ENCODE results near the gene RAD51B.

The RAD51B gene

GRCh38 chr14:67883717-67884116, 64.1 kb downstream of the RAD51B start:
- H3K9ac ChIP-seq (ENCODE audit: low read length) = no peak overlapping the region
- H2AFZ ChIP-seq (ENCODE audit: low read length) = no peak overlapping the region
- H3K4me2 ChIP-seq (ENCODE audit: low read depth, low read length) = no peak overlapping the region
- no peaks in the 10 kb centered on the region for H3K36me3 ChIP-seq (replicated peaks; ENCODE audit: insufficient read depth, low read length)
- peaks cover 8% of the 10 kb centered on the region for H3F3A ChIP-seq (ENCODE audit: insufficient read depth, low read length)
- no peaks in the 10 kb centered on the region for H3K27me3 ChIP-seq (replicated peaks; ENCODE audit: insufficient read depth, low read length)
- peak; percentile 12 for DNase-seq
- no peaks in the 10 kb centered on the region for H4K20me1 ChIP-seq (ENCODE audit: insufficient read depth, low read length)
- H3K27ac ChIP-seq (ENCODE audit: low read length) = no peak overlapping the region
- TF ChIP-seq EZH2 (optimal IDR thresholded peaks at IDR 0.05; ENCODE audit: low read depth, low read length) = no peak
- no peak for TF ChIP-seq EZH2phosphoT487 (IDR thresholded peaks at IDR 0.05; ENCODE audit: low read length)
- TF ChIP-seq CTCF (IDR thresholded peaks at IDR 0.05; ENCODE audit: low read length) = peak; percentile 7; the same call in 1 of the 2 replicates
- peaks cover 13% of the 10 kb centered on the region for H3K4me1 ChIP-seq (ENCODE audit: low read length)
- H3K4me3 ChIP-seq (ENCODE audit: low read length) = no peak overlapping the region
- H3K9me3 ChIP-seq (replicated peaks; ENCODE audit: insufficient read depth, low read length) = no peaks in the 10 kb centered on the region
- no peaks in the 10 kb centered on the region for H3K79me2 ChIP-seq (ENCODE audit: low read length)
- no peaks in the 10 kb centered on the region for H3K9me2 ChIP-seq (replicated peaks; ENCODE audit: insufficient read depth, low read length)

GRCh38 chr14:67886191-67886590, 66.6 kb downstream of the RAD51B start:
- Histone ChIP-seq H3K4me3 (ENCODE audit: low read length) (no peak overlapping the region), H3K9me3 (replicated peaks; ENCODE audit: insufficient read depth, low read length) (no peaks in the 10 kb centered on the region), H3K4me1 (ENCODE audit: low read length) (0 out of 2 replicates have a peak, but pooled peaks cover 5% of the 10 kb centered on the region), H3K27ac (ENCODE audit: low read length) (no peak overlapping the region), H3K4me2 (ENCODE audit: low read depth, low read length) (no peak overlapping the region), H3F3A (ENCODE audit: insufficient read depth, low read length) (peaks cover 3% of the 10 kb centered on the region; the same call in 1 of the 2 replicates), H4K20me1 (ENCODE audit: insufficient read depth, low read length) (no peaks in the 10 kb centered on the region), H3K27me3 (replicated peaks; ENCODE audit: insufficient read depth, low read length) (no peaks in the 10 kb centered on the region), H3K9me2 (replicated peaks; ENCODE audit: insufficient read depth, low read length) (no peaks in the 10 kb centered on the region), H3K36me3 (replicated peaks; ENCODE audit: insufficient read depth, low read length) (no peaks in the 10 kb centered on the region), H2AFZ (ENCODE audit: low read length) (no peak overlapping the region), H3K79me2 (ENCODE audit: low read length) (no peaks in the 10 kb centered on the region), H3K9ac (ENCODE audit: low read length) (no peak overlapping the region)
- DNase-seq = no peak
- TF ChIP-seq EZH2 (optimal IDR thresholded peaks at IDR 0.05; ENCODE audit: low read depth, low read length) (no peak), CTCF (IDR thresholded peaks at IDR 0.05; ENCODE audit: low read length) (no peak), EZH2phosphoT487 (IDR thresholded peaks at IDR 0.05; ENCODE audit: low read length) (no peak)

GRCh38 chr14:67887478-67887877, 67.9 kb downstream of the RAD51B start:
- TF ChIP-seq EZH2 (optimal IDR thresholded peaks at IDR 0.05; ENCODE audit: low read depth, low read length) (no peak), CTCF (IDR thresholded peaks at IDR 0.05; ENCODE audit: low read length) (no peak), EZH2phosphoT487 (IDR thresholded peaks at IDR 0.05; ENCODE audit: low read length) (no peak)
- Histone ChIP-seq H3K9me3 (replicated peaks; ENCODE audit: insufficient read depth, low read length) (no peaks in the 10 kb centered on the region), H3K27me3 (replicated peaks; ENCODE audit: insufficient read depth, low read length) (no peaks in the 10 kb centered on the region), H3K79me2 (ENCODE audit: low read length) (no peaks in the 10 kb centered on the region), H3K36me3 (replicated peaks; ENCODE audit: insufficient read depth, low read length) (no peaks in the 10 kb centered on the region), H2AFZ (ENCODE audit: low read length) (no peak overlapping the region), H3K27ac (ENCODE audit: low read length) (no peak overlapping the region), H3K9me2 (replicated peaks; ENCODE audit: insufficient read depth, low read length) (no peaks in the 10 kb centered on the region), H3K4me3 (ENCODE audit: low read length) (no peak overlapping the region), H3K9ac (ENCODE audit: low read length) (no peak overlapping the region), H3F3A (ENCODE audit: insufficient read depth, low read length) (no peaks in the 10 kb centered on the region), H3K4me1 (ENCODE audit: low read length) (no peaks in the 10 kb centered on the region), H3K4me2 (ENCODE audit: low read depth, low read length) (no peak overlapping the region), H4K20me1 (ENCODE audit: insufficient read depth, low read length) (no peaks in the 10 kb centered on the region)
- no peak for DNase-seq
